ENCODE measurements around the gene AEBP1. TPM values are rescaled to one million over a fixed set of nuclear protein-coding genes. Genes with fewer than 3 reads are reported as not detected.

AEBP1 gene
- total RNA-seq: 0.75 and 1.2 TPM in 2 replicates
- polyA plus RNA-seq (2012): 1.4 TPM

GRCh38 chr7:44103923-44104859 is at the start of gene AEBP1:
TSS of gene AEBP1 (plus strand) at chr7:44104345. CDS start at chr7:44104666, 321 bp downstream.
- no peak for DNase-seq (ENCODE audit: low read depth)

GRCh38 chr7:44056681-44057080 is 47.5 kb upstream of the AEBP1 start:
- no peak for DNase-seq (ENCODE audit: low read depth)

- no peak for DNase-seq (ENCODE audit: low read depth)
These were observed 46.8 kb upstream of the AEBP1 start for GRCh38 chr7:44057181-44057848.

- no peak for DNase-seq (ENCODE audit: low read depth)
These were observed 46.0 kb upstream of the AEBP1 start for GRCh38 chr7:44057849-44058758.

GRCh38 chr7:44058759-44059218 is 45.4 kb upstream of the AEBP1 start:
- no peak for DNase-seq (ENCODE audit: low read depth)

- DNase-seq (ENCODE audit: low read depth): no peak
These were observed 44.7 kb upstream of the AEBP1 start for GRCh38 chr7:44059219-44060090.

- no peak for DNase-seq (ENCODE audit: low read depth)
These were observed 43.8 kb upstream of the AEBP1 start for GRCh38 chr7:44060091-44060947.

GRCh38 chr7:44060948-44061644 is 43.0 kb upstream of the AEBP1 start:
- DNase-seq (ENCODE audit: low read depth): no peak

GRCh38 chr7:44061645-44062179 is 42.4 kb upstream of the AEBP1 start:
- no peak for DNase-seq (ENCODE audit: low read depth)

- DNase-seq (ENCODE audit: low read depth): no peak
These were observed 41.8 kb upstream of the AEBP1 start for GRCh38 chr7:44062180-44062902.

GRCh38 chr7:44062903-44063295 is 41.2 kb upstream of the AEBP1 start:
- DNase-seq (ENCODE audit: low read depth): peak; percentile 89

- no peak for DNase-seq (ENCODE audit: low read depth)
These were observed 40.6 kb upstream of the AEBP1 start for GRCh38 chr7:44063547-44063893.

- no peak for DNase-seq (ENCODE audit: low read depth)
These were observed 40.1 kb upstream of the AEBP1 start for GRCh38 chr7:44063894-44064651.

GRCh38 chr7:44064791-44065430 is 39.2 kb upstream of the AEBP1 start:
- DNase-seq (ENCODE audit: low read depth): no peak

GRCh38 chr7:44065431-44066110 is 38.6 kb upstream of the AEBP1 start, which contains the start of gene PGAM2:
TSS of gene PGAM2 (minus strand) at chr7:44065567. CDS start at chr7:44065529, 38 bp downstream.
- peak; percentile 97 for DNase-seq (ENCODE audit: low read depth)

- no peak for DNase-seq (ENCODE audit: low read depth)
These were observed 38.1 kb upstream of the AEBP1 start for GRCh38 chr7:44066111-44066460.

All from myocyte (in vitro differentiated cells).